UCSD-AML1 (cell line): ENCODE data around the gene CCDC93.

Experiments used
- DNase-seq: peaks from one replicate; lab custom pipeline; 2025; ENCODE audit not compliant: unreplicated experiment; lab: John Stamatoyannopoulos, UW

CCDC93 gene, protein sequence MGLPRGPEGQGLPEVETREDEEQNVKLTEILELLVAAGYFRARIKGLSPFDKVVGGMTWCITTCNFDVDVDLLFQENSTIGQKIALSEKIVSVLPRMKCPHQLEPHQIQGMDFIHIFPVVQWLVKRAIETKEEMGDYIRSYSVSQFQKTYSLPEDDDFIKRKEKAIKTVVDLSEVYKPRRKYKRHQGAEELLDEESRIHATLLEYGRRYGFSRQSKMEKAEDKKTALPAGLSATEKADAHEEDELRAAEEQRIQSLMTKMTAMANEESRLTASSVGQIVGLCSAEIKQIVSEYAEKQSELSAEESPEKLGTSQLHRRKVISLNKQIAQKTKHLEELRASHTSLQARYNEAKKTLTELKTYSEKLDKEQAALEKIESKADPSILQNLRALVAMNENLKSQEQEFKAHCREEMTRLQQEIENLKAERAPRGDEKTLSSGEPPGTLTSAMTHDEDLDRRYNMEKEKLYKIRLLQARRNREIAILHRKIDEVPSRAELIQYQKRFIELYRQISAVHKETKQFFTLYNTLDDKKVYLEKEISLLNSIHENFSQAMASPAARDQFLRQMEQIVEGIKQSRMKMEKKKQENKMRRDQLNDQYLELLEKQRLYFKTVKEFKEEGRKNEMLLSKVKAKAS

DNA sequence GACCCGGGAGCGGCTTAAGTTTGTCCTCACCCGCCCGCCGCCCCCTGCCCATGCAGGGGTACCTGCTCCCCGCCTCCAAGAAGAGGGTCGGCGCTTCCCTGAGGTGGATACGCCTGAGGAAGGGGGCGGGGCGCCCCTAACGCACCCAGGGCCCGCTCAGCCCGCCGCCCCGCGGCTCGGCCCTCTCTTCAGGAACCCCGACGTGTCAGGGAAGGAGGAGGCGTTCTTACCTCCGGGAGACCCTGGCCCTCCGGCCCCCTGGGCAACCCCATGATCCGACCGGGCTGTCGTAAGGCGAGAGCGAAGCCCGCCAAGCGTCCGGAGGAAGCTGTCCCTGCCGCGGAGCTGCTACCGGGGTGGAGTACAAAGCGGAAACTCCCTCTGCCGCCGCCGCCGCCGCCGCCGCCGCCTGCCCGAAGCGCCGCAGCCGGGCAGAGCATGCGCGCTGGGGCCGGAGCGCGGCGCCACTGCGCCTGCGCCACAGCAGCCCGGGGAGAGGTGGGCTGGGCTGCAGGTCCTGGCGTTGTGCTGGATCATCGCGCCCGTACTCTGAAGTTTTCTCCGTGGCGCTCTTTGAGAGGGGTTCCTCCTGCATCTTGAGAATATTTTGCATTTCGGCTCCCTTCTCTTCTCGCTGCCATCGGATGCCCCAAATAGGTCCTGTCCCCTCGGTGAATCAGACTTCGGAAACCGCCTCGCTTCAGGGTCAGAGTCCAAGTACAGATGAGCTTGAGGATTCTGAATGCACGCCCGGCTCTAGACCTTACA is at the start of gene CCDC93:
CCDC93 (minus strand) TSS at position 347 of the 768 bp plus-strand sequence; CDS start at position 272, 75 bp downstream.
- DNase-seq, result peak; percentile 93

GRCh38 chr2:118062669-118063068 is 48.8 kb upstream of the CCDC93 start:
- no peak for DNase-seq

- DNase-seq, result no peak
These were observed 48.2 kb upstream of the CCDC93 start for GRCh38 chr2:118062048-118062447.

DNA sequence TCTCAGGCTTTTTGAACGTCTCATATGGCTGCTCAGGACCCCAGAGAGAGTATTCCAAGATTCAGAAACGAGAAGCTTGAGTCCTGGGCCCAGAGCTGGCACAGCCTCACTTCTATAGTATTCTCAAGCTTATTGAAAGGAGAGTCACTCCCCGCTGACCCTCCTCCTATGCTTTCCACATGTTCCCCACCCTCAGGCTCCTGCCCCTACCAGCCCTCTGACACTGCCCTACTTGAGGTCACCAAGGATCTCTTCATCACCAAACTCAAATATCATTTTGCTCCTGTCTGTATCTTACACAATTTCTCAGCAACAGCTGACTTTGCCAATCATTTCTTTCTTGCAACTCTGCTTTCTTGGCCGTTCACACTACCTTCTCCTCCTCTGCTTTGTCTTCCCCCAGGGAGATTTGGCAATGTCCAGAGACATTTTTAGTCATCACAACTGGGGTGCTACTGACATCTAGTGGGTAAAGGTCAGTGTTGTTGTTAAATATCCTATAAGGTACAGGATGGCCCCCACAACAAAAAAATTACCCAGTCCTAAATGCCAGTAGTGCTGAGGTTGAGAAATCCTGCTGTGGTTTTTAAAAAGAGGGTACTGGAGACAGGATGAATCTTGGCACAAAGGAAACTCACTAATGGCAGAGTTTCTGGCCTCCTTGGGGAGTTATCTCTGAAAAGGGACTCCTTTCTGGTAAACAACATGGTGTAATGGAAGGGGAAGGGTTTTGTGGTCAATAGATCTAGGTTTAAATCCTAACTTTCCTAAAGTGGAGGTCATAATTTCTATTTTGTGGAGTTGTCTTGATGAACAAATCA is 47.5 kb upstream of the CCDC93 start:
- DNase-seq, result no peak

- peak; percentile 15 for DNase-seq
These were observed 46.1 kb upstream of the CCDC93 start for GRCh38 chr2:118059919-118060478.

GRCh38 chr2:118058951-118059350 is 45.1 kb upstream of the CCDC93 start:
- DNase-seq, result no peak

GRCh38 chr2:118056801-118057200 is 42.9 kb upstream of the CCDC93 start:
- DNase-seq, result no peak

DNA sequence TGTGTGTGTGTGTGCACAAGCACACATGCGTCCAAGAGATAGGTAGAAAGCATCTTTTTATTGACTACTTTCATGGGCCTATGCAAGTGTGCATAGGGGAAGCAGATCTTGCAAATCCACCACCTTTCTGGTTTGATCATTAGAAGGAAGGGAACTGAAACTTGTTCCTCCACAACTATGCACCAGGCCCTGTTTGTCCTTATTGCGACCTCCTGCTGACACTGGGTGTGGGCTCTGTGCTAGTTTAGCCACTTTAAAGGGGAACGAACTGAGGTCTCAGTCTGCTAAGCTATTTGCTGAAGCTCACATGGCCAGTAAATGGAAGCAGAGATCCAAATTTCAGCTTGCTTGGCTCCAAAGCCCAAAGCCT is 42.3 kb upstream of the CCDC93 start:
- DNase-seq, result no peak

GRCh38 chr2:118055512-118056164 is 41.8 kb upstream of the CCDC93 start:
- no peak for DNase-seq

- no peak for DNase-seq
These were observed 40.5 kb upstream of the CCDC93 start for GRCh38 chr2:118054213-118055008.

DNA sequence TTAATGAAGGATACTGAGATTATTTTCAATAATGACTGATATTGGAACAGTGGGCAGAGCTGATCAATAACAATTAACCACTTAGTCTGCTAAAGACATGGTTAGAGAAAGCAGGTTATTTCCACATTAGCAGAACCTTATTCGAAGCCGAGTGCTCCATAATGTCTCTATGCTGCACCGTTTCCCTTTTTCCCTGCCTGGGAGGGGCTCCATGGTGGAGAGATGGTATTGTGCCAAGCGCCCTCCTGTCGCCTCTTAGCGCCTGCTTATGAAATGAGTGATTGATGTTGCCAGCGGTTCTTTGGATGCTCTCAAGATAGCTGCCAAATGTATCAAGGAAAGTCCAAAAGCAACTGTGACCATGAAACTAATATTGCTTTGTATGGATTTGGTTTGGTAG is 39.8 kb upstream of the CCDC93 start:
- no peak for DNase-seq

GRCh38 chr2:118052474-118052873 is 38.6 kb upstream of the CCDC93 start:
- DNase-seq, result no peak

DNA sequence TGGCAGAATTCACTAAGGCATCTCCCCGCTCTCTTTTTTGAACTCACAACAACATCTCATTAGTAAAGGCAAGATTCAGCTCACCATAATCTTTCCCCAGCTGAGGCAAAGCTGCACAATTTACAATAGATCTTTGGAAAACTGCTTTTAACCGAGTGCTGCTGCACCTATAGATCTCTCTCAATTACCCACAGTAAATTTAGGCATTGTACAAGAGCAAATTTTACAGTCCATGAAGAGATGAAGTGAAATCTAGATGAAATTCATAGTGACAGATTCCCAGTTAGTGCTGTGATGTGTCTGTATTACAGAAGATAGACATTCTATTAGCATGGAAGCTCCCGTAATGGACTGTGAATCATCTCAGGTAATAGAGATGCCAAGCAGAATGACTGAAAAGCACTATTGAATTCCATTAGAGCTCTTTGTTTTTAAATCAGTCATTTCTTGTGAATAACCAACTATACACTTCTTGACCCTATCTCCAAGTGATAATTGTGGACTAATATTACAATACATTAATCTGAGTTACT is 38.0 kb upstream of the CCDC93 start:
- no peak for DNase-seq

- no peak for DNase-seq
These were observed 37.1 kb upstream of the CCDC93 start for GRCh38 chr2:118050974-118051373.

DNA sequence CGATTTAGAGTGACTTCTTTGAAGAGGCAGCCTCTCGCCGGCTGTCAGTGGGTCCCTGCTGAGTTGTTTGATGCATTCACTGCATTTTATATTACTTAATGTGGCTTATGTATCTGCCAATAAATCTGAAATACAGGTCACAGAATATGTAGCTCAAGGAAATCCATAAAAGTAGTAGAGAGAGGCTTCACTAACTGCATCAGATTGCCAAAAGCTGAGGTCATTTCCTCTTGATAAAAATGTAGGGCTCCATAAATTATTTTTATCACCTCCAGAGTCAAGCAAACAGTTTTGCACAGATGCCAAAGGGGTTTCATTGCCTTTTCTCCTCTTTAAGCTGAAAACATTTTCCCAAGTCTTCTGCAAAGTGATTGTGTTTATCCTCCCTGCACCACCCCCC is 36.5 kb upstream of the CCDC93 start:
- DNase-seq, result no peak

GRCh38 chr2:118049816-118050140 is 35.9 kb upstream of the CCDC93 start:
- DNase-seq, result no peak

- DNase-seq, result no peak
These were observed 35.4 kb upstream of the CCDC93 start for GRCh38 chr2:118049140-118049815.

- DNase-seq, result no peak
These were observed 34.5 kb upstream of the CCDC93 start for GRCh38 chr2:118048401-118048800.

DNA sequence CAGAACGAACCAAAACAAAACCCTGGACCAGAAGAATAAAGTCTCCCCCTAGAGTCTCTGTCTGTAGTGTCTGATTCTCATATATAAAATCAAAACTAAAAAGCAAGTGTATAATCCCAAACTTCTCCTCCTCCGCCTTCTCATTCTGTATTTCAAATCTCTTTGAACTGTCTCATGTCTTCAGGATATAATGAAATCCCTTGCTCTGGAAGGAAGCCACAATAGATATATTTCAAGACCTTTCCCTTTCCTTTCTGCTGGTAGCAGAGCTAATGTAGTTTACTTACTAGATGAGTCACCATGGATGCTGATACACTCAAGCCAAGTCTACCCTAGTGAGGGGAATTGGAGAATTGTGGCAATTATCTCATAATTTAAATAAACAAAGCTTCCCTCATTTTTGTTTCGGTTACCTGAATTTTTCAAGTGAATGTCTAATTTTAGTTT is 33.5 kb upstream of the CCDC93 start:
- no peak for DNase-seq
